GM12874 (cell line): Measurements from ENCODE around the gene UNK.

Source experiments
- TF ChIP-seq, protein P1 (sequence below): IDR thresholded peaks from 2 replicates; pipeline ENCODE4 v1.5.1; 2011; ENCODE audit warnings: low read depth, mild to moderate bottlenecking, control low read depth, low read length, moderate library complexity; ENCODE audit not compliant: insufficient read depth

The UNK gene

DNA sequence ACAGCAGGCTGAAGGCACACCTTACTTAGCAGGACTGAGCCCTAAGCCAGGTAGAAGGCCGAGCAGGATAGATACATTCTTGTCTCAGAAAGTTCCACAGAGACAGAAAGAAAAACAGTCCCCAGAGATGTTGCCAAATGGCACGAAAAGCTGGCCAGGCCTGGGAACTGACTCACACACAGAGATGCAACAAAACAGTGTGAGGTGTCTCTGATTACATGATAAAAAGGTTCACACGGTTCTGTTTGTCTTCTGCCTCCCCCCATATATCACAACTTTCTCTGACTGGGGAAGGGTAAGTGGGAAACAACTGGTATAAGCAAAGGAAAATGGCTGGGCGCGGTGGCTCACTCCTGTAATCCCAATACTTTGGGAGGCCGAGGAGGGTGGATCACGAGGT lies 68.8 kb downstream of the UNK start:
- TF ChIP-seq, protein P1, sequence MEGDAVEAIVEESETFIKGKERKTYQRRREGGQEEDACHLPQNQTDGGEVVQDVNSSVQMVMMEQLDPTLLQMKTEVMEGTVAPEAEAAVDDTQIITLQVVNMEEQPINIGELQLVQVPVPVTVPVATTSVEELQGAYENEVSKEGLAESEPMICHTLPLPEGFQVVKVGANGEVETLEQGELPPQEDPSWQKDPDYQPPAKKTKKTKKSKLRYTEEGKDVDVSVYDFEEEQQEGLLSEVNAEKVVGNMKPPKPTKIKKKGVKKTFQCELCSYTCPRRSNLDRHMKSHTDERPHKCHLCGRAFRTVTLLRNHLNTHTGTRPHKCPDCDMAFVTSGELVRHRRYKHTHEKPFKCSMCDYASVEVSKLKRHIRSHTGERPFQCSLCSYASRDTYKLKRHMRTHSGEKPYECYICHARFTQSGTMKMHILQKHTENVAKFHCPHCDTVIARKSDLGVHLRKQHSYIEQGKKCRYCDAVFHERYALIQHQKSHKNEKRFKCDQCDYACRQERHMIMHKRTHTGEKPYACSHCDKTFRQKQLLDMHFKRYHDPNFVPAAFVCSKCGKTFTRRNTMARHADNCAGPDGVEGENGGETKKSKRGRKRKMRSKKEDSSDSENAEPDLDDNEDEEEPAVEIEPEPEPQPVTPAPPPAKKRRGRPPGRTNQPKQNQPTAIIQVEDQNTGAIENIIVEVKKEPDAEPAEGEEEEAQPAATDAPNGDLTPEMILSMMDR = no peak

DNA sequence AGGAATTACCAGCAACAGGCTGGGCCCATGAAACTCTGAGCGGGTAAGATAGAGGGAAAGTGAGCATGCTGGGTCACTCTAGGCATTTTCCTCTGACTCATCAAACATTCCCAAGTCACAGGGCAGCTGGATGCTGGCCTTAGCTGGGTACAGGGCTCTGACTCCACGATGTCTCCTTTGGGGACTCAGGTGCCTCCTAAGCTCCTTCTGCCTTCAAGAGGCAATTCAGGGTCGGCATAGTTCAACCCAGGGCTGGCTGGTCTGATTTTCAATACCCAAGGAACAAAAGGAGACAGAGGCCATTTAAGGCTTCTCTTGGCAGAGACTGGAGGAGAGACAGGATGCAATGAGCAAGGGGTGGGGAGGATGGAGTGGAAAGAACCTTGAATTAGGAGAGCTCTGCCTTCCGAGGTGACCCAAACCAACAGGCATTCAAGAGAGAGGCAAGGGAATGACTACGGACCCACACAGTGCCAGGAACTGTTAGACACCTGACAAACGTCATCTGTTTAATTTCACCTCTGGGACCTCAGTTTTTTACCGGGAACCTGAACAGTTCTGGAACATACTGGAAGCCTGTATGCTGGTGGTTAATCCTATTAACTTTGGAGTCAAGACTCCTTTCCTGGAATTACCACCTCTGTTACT lies 69.6 kb downstream of the UNK start:
- TF ChIP-seq, protein P1 = no peak

DNA sequence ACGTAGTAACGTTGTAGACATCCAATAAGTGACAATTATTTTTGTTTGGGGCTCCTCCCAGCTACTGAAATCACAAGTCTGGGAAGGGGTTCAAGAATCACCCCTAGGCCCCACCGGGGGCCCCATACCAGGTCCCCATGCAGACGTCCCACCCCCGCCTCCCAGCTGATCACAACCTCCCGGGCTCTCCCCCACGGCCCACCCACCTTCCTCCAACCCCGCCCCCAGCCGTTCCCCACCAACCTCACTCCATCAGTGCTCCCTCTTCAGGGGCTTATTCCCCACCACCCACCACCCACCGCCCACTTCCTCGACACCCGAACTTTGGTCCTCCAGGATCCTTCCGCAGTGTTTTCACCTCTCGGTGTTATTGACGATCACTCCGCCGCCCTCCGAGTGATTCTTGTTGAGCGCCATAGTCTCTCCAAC lies 70.3 kb downstream of the UNK start:
- TF ChIP-seq, protein P1 = no peak

DNA sequence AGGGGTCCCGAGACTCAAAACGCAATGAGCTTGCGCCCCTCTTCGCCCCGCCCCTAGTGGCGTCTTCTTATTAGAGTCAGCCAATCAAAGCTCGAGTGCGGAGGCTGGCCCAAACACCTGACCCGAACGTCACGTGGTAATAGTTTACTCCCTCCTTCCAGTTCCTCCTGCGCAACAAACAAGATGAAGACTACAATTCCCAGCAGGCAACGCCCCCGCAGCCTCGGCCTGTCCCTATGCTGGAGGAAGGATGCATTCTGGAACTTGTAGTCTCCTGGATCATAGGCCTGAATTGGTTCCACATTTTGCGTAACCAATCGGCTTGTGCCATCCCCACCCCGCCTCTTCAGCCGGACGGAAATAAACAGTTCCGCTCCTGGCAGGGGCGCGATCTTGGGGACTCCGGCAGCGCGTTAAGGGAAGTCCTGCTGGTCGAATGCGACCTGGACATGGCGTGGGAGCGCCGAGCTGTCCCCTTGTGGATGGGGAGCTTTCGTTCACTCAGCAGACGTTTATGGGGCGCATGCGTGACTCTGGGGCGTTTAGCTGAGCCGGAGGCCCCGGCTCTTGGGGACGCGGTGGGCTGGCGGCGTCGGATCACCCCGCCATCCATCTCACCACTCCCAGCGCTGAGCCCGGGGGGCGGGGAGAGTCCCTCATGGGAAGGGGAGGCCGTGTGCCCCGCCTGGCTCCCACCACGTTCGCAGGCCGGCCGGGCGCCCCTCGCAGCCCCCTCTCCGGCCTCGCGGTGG lies 70.9 kb downstream of the UNK start, which contains the start of gene WBP2:
WBP2 (minus strand) TSS at position 26 of the 752 bp plus-strand sequence. CDS start 38 bp downstream, outside the sequence.
- TF ChIP-seq, protein P1 = peak; percentile 66; the same call in 1 of the 2 replicates

DNA sequence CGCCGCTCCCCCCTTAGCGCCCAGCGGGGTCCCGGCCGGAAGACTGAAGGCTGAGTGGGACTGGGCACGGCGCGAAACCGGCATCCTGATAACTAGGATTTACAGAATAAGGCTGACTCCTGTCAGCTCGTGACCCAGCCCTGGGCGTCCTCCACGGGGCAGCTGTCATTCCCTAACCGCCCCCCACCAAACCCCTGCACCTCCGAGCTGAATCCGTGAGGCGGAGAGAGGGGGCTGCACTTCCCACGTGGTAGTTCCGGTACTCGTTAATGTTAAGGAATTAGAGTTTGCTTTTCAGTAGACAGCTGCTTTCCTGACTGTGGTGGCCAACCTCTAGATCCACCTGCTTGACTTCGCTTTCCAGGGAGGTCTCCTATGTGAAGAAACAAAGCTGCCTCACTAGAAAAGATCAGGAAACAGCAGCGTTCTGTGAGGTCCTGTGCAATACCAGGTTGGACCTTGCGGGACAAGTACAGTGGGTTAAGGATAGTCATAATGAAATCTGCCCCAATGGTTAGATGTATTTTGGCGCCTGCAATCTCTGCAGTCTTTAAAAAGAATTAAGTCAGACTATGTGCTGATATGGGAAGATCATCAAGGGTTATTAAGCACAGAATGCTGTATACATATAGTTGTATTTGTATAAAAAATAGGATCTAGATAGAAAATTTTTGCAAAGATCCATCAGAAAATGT lies 71.6 kb downstream of the UNK start:
- TF ChIP-seq, protein P1 = no peak; the same call in 1 of the 2 replicates

DNA sequence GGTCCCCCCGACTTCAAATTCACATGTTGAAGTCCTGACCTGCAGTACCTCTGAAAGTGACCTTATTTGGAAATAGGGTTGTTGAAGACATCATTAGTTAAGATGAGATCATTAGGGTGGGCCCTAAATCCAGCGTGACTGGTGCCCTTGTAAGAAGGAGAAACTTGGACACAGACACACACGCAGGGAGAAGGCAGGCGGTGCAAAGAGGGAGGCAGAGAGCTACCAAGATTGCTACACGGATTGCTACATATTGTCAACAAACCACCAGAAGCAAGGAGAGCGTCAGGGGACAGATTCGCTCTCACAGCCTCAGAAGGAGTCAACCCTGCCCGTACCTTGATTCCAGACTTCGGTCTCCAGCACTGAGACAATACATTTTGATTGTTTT lies 77.3 kb downstream of the UNK start:
- TF ChIP-seq, protein P1 = no peak

DNA sequence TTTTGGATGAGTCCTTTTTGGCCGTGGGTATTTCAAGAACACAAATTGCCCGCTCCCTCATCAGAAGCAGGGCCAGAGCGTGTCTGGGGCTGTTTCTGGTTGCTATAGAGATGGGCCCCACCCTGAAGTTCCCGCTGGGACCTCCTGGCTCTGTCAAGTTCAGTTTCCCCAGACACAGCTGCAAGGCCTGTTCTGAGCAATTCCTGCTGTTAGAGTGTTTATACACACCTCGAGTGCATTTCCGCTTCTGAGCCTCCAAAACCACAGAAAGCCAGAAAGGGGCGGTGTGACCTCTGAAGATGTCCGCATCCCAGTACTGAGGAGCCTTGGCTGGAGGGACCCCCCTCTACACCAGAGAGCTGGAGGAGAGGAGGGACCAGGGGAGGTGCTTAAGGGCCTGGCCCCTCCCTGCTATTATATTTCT lies 79.9 kb downstream of the UNK start:
- TF ChIP-seq, protein P1 = no peak
